Psoas muscle (tissue), 8 donors: ENCODE data around the gene GALE. TPM values are rescaled to one million over a fixed set of nuclear protein-coding genes. Genes with fewer than 3 reads are reported as not detected.

ENCODE experiments used
- ATAC-seq, 4 donors: fragments of 200-7000 bp; cut with Tn5 transposase; one replicate each; pipeline ENCODE4 v1.9.1; 2020; ENCODE audit warnings: moderate library complexity in 3 of 4, mild to moderate bottlenecking in 2 of 4
- DNase-seq, 2 donors: peaks; one replicate each; pipeline ENCODE4 v3.0.0-alpha.2; 2020
- H3K27ac ChIP-seq: fragments of 200-600 bp; one replicate; pipeline ENCODE4 v1.8.0; 2022
- H3K27me3 ChIP-seq, 3 donors: fragments of 200-600 bp in 1 of 3; one replicate each; pipeline versions ENCODE4 v1.6.1 to v1.8.0; 2013 to 2022; ENCODE audit warnings: low read length in 2 of 3, mild to moderate bottlenecking in 2 of 3, moderate library complexity in 1 of 3; ENCODE audit not compliant: insufficient read depth in 3 of 3
- H3K36me3 ChIP-seq, 2 donors: fragments of 200-600 bp in 1 of 2; one replicate each; pipeline versions ENCODE4 v1.6.1 to v1.8.0; 2013 to 2022; ENCODE audit warnings: low read depth in 1 of 2, mild to moderate bottlenecking in 1 of 2, moderate library complexity in 1 of 2; ENCODE audit not compliant: insufficient read depth in 1 of 2
- H3K4me1 ChIP-seq: fragments of 200-600 bp; one replicate; pipeline ENCODE4 v1.8.0; 2022
- H3K4me3 ChIP-seq: fragments of 200-600 bp; one replicate; pipeline ENCODE4 v1.8.0; 2022; ENCODE audit warnings: mild to moderate bottlenecking
- H3K9me3 ChIP-seq: fragments of 200-600 bp; one replicate; pipeline ENCODE4 v1.8.0; 2022
- WGBS, 3 donors: extraction: QIAGEN DNeasy Blood & Tissue Kit; methylation state at CpG; one replicate each; pipeline versions ENCODE4 v1.1.6 to v1.1.7; 2013; 5-methylcytosine and 5-hydroxymethylcytosine counted together
- intact Hi-C, 2 donors: fragments of 100-400 bp; cut with DNase I; formaldehyde crosslinking; loops; one replicate each; pipeline versions ENCODE4 v1.11.0 to v1.14.2; 2022
- polyA plus RNA-seq, 3 donors: library from polyadenylated mRNA; stranded (reverse); fragments of 200-250 nt; gene quantifications; one replicate each; pipeline ENCODE4 v1.2.3, GENCODE V29; 2013
- total RNA-seq, 4 donors: library from RNA; stranded (reverse); fragmentation: NEBNext Ultra II Directional in 2 of 4; extraction: Animal tissue kit (Norgen Biotek cat#: 25700) in 2 of 4; gene quantifications; one replicate each; pipeline versions ENCODE4 v1.2.1 to v1.2.4, GENCODE V29; 2021 to 2023
- TF ChIP-seq, protein P1 (sequence below): fragments of 200-600 bp; IDR thresholded peaks from one replicate; pipeline ENCODE4 v1.8.0; 2022; ENCODE audit warnings: antibody characterized with exemption
- donor health status: healthy with polysubstance abuse.
- donor health status: DM: no; HTN: no; CAD: no; lungs with moderate emphysema.
- donor health status: Bipolar disorder and iron deficiency.
- donor health status: healthy.
- donor health status: DM: yes; HTN: yes; CAD: no.
- donor health status: DM: no; HTN: no; CAD: no.
- donor health status: DM: no; HTN: no; CAD: no.
- donor health status: DM: yes; HTN: yes; CAD: no.

Gene GALE
- total and polyA plus RNA-seq, 7 donors, result 6.4 to 69.9 (median 7.7) TPM

DNA sequence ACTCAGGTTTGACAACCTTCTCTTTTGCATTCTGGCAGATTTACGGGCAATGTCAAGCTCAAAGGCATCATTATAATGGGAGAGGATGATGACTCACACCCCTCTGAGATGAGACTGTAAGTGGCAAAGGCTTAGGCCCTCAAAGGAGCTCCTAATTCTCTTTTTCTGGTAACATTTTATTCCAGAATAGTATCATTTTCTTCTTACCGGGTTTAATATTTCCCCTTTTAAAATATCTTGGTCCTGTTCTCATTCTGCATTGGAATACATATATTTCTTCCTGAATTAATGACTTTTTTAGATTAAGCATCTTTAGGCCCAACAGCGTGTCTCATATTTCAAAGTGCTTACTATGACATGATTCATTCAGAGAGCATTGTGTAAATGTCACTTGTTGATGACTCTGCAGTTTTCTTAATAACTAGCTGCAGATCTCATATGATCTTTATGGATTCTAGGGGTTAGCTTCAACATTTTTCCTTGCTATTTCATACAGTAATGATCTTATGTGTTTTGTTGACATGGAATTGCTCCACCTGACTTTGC is 20.7 kb downstream of the GALE start:
- no peaks in the 10 kb centered on the region for H3K27me3 ChIP-seq
- peak overlapping the region; percentile 92 for H3K27ac ChIP-seq
- ATAC-seq (no peak), DNase-seq (no peak)
- peaks cover 33% of the 10 kb centered on the region for H3K4me1 ChIP-seq
- H3K9me3 ChIP-seq, result no peaks in the 10 kb centered on the region
- H3K36me3 ChIP-seq, result peaks cover 8 to 50% of the 10 kb centered on the region in 2 donors
- peak overlapping the region; percentile 78 for H3K4me3 ChIP-seq
- intact Hi-C loops, result loop anchor here in 1 of 2 donors (5.0 kb wide), 1 partner anchor 137 kb away; no protein-coding TSS in a partner anchor
- 78 to 79% (median 78%) methylated on average over 3 of the region's 3 CpGs for WGBS, 3 donors
- TF ChIP-seq, protein P1, sequence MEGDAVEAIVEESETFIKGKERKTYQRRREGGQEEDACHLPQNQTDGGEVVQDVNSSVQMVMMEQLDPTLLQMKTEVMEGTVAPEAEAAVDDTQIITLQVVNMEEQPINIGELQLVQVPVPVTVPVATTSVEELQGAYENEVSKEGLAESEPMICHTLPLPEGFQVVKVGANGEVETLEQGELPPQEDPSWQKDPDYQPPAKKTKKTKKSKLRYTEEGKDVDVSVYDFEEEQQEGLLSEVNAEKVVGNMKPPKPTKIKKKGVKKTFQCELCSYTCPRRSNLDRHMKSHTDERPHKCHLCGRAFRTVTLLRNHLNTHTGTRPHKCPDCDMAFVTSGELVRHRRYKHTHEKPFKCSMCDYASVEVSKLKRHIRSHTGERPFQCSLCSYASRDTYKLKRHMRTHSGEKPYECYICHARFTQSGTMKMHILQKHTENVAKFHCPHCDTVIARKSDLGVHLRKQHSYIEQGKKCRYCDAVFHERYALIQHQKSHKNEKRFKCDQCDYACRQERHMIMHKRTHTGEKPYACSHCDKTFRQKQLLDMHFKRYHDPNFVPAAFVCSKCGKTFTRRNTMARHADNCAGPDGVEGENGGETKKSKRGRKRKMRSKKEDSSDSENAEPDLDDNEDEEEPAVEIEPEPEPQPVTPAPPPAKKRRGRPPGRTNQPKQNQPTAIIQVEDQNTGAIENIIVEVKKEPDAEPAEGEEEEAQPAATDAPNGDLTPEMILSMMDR, result no peak

DNA sequence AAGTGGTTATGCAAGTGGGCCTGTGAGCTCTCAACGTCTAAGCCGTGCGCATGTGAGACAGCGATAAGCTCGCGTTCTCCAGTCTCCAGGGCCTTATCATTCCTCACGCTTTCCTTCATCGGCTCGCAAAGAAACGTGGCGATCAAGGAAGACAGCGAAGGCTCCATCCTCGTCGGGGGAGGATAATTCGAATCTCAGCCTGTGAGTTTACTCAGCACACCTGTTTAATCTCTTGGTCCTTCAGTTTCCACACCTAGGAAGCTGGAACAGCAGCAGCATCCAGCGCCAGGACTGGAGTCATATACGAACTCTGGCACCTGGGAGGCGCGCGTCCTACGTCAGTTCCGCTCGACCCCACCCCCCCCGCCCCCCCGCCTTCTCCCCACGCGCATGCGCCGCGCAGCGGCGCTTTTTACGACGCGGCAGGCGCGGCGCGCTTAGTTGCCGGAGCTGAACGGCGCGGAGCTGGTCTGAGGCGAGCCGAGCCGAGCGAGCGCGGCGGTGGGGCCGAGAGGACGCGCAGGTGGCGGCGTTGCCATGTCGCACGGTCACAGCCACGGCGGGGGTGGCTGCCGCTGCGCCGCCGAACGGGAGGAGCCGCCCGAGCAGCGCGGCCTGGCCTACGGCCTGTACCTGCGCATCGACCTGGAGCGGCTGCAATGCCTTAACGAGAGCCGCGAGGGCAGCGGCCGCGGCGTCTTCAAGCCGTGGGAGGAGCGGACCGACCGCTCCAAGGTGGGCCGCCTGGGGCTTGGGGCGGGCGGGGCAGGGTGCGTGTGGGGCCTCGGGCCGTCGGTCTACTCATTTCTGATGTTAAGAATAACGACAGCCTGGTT is 22.4 kb downstream of the GALE start, which contains the start of gene PITHD1:
Gene PITHD1 (plus strand): TSS at position 440 of the 836 bp plus-strand sequence. CDS start 98 bp downstream, at position 538.
- Histone ChIP-seq H3K9me3 (no peaks in the 10 kb centered on the region), H3K27ac (peak within 1 kb of the TSS; percentile 92), H3K4me3 (peak within 1 kb of the TSS; percentile 78), H3K27me3 (no peaks in the 10 kb centered on the region), H3K36me3 (peaks cover 5 to 34% of the 10 kb centered on the region in 2 donors), H3K4me1 (peaks cover 33% of the 10 kb centered on the region)
- intact Hi-C loops, result loop anchor here in 1 of 2 donors (5.0 kb wide), 1 partner anchor 139 kb away; no protein-coding TSS in a partner anchor
- DNase-seq (peak; percentile 81 to 91), ATAC-seq (peak; percentile 88 to 93 (median 92))
- TF ChIP-seq, protein P1, result no peak
- WGBS, 3 donors, result 0 to 1% (median 0%) methylated on average over 76 to 89 of the region's 91 CpGs

DNA sequence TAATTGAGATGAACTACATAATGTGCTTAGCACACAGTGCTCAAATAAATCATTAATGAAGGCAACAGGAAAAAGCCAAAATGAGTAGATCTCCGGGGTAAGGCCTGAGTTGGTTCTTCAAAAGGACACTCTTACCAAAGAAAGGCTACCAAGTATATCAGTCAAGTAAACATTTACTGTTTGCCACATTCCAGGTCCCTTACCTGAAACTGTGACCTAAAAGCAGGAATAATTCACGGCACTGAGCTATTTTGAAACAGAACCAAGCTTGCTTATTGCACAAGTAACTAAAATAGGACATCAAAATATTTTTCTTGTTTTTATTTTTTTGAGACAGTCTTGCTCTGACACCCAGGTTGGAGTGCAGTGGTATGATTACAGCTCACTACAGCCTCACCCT is 24.3 kb downstream of the GALE start:
- Histone ChIP-seq H3K27ac (no peak overlapping the region), H3K9me3 (no peaks in the 10 kb centered on the region), H3K4me3 (no peak overlapping the region), H3K36me3 (peaks cover 5 to 23% of the 10 kb centered on the region in 2 donors), H3K4me1 (peaks cover 37% of the 10 kb centered on the region), H3K27me3 (no peaks in the 10 kb centered on the region)
- intact Hi-C loops, result loop anchor here in 1 of 2 donors (5.0 kb wide), 1 partner anchor 141 kb away; no protein-coding TSS in a partner anchor
- no peak for ATAC-seq
- DNase-seq, result no peak
- WGBS, 3 donors, result 79 to 87% (median 83%) methylated on average over 2 of the region's 2 CpGs
- TF ChIP-seq, protein P1, result no peak

DNA sequence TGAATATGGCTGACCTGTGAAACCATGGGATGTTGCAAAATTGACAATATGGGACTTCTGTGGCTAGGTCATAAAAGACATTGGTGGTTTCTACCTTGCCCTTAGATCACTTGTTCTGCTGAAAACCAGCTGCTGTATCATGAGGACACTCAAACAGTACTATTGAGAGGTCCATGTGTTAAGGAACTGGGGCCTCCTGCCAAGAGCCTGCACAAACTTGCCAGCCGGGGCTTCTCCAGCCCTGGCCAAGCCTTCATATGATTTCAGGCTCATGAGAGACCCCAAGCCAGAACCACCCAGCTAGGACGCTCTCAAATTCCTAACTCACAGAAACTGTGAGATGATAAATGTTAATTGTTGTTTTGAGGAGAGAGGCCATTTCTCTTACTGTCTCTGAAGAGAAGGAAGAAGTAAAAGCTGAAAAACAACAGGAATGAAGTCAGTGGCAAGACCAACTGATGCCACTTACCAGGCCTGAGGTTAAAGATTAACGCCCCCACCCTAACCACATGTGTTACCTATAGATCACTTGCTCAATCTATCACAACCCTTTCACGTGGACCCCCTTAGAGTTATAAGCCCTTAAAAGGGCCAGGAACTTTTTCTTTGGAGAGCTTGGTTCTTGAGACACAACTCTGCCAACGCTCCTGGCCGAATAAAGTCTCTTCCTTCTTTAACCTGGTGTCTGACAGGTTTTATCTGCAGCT is 26.2 kb downstream of the GALE start:
- Histone ChIP-seq H3K4me1 (peaks cover 24% of the 10 kb centered on the region), H3K4me3 (no peak overlapping the region), H3K36me3 (peaks cover 0 to 19% of the 10 kb centered on the region in 2 donors), H3K27me3 (no peaks in the 10 kb centered on the region), H3K27ac (no peak overlapping the region), H3K9me3 (no peaks in the 10 kb centered on the region)
- TF ChIP-seq, protein P1, result no peak
- WGBS, 3 donors, result 70 to 80% (median 72%) methylated on average over 6 of the region's 6 CpGs
- DNase-seq, result no peak
- intact Hi-C loops, result loop anchor here in 1 of 2 donors (5.0 kb wide), 1 partner anchor 93 kb away; the partner anchor contains the start of gene FUCA1
- ATAC-seq, result no peak
